HepG2 (cell line): ENCODE measurements around the gene COL18A1. TPM values are rescaled to one million over a fixed set of nuclear protein-coding genes. Genes with fewer than 3 reads are reported as not detected.
A peak's percentile ranks its signal among the peaks of the same experiment; 100 is the strongest.

Experiments used
- AGO1 ChIP-seq: fragments of 200-400 bp; formaldehyde crosslinking; IDR thresholded peaks from 2 replicates; pipeline ENCODE4 v1.6.1; 2017; ENCODE audit warnings: mild to moderate bottlenecking, low read depth, low read length, moderate library complexity; ENCODE audit not compliant: poor library complexity, severe bottlenecking
- CBX2 ChIP-seq, 2 experiments: fragments of 200-600 bp in 1 of 2; sonication (generic); formaldehyde crosslinking in 1 of 2; IDR thresholded peaks; 2 replicates each; pipeline versions ENCODE4 v1.7.0 to v1.8.1; 2018 to 2022; ENCODE audit warnings: low read depth in 2 of 2, low read length in 1 of 2, mild to moderate bottlenecking in 1 of 2, missing genetic modification reagents in 1 of 2
- CENPBD1 ChIP-seq: sonication (generic); formaldehyde crosslinking; IDR thresholded peaks from 2 replicates; pipeline ENCODE4 v1.8.0; 2022; ENCODE audit warnings: missing genetic modification reagents, low read depth, mild to moderate bottlenecking, borderline replicate concordance
- CREM ChIP-seq, 2 experiments: sonication (generic) in 1 of 2; formaldehyde crosslinking in 1 of 2; IDR thresholded peaks; 2 replicates each; pipeline versions ENCODE4 v1.4.0 to v1.6.1; 2016 to 2020; ENCODE audit warnings: antibody characterized with exemption in 1 of 2, mild to moderate bottlenecking in 1 of 2, missing genetic modification reagents in 1 of 2
- FLYWCH1 ChIP-seq: sonication (generic); formaldehyde crosslinking; IDR thresholded peaks from 2 replicates; pipeline ENCODE4 v1.8.1; 2023; ENCODE audit warnings: mild to moderate bottlenecking, missing genetic modification reagents
- HMG20B ChIP-seq: conservative IDR thresholded peaks from 2 replicates; pipeline ENCODE4 v1.6.1; 2016; ENCODE audit warnings: missing genetic modification reagents, missing compliant biosample characterization
- JUND ChIP-seq: sonication (generic); formaldehyde crosslinking; IDR thresholded peaks from 2 replicates; pipeline ENCODE4 v1.8.0; 2022; ENCODE audit warnings: mild to moderate bottlenecking, missing genetic modification reagents
- LBX2 ChIP-seq: sonication (generic); formaldehyde crosslinking; IDR thresholded peaks from 2 replicates; pipeline ENCODE4 v1.5.0; 2020; ENCODE audit warnings: missing genetic modification reagents, mild to moderate bottlenecking, borderline replicate concordance
- MAZ ChIP-seq, 2 experiments: sonication (generic) in 1 of 2; formaldehyde crosslinking in 1 of 2; IDR thresholded peaks; 2 replicates each; pipeline versions ENCODE4 v1.5.0 to v1.6.1; 2012 to 2020; ENCODE audit warnings: low read depth in 2 of 2, mild to moderate bottlenecking in 2 of 2, borderline replicate concordance in 1 of 2, improper control_type of control experiment in 1 of 2, low read length in 1 of 2, missing genetic modification reagents in 1 of 2, moderate library complexity in 1 of 2
- NCOR1 ChIP-seq: fragments of 200-600 bp; sonication (generic); IDR thresholded peaks from 2 replicates; pipeline ENCODE4 v1.7.0; 2017; ENCODE audit warnings: antibody characterized with exemption, low read length, borderline replicate concordance
- RBFOX2 ChIP-seq: fragments of 200-400 bp; formaldehyde crosslinking; IDR thresholded peaks from 2 replicates; pipeline ENCODE4 v1.6.1; 2017; ENCODE audit warnings: low read depth, mild to moderate bottlenecking, low read length
- SALL1 ChIP-seq: sonication (generic); formaldehyde crosslinking; IDR thresholded peaks from 2 replicates; pipeline ENCODE4 v1.8.0; 2022; ENCODE audit warnings: mild to moderate bottlenecking, missing genetic modification reagents
- SALL2 ChIP-seq: sonication (generic); formaldehyde crosslinking; IDR thresholded peaks from 2 replicates; pipeline ENCODE4 v1.8.1; 2023; ENCODE audit warnings: mild to moderate bottlenecking, missing genetic modification reagents, inconsistent platforms
- SAP130 ChIP-seq: IDR thresholded peaks from 2 replicates; pipeline ENCODE4 v1.6.1; 2016; ENCODE audit warnings: low read depth
- SP4 ChIP-seq: sonication (generic); formaldehyde crosslinking; IDR thresholded peaks from 2 replicates; pipeline ENCODE4 v1.8.1; 2023; ENCODE audit warnings: mild to moderate bottlenecking, missing genetic modification reagents
- THRA ChIP-seq: sonication (generic); formaldehyde crosslinking; IDR thresholded peaks from 2 replicates; pipeline ENCODE4 v1.4.0; 2020; ENCODE audit warnings: missing genetic modification reagents, borderline replicate concordance
- ZFP90 ChIP-seq: sonication (generic); formaldehyde crosslinking; IDR thresholded peaks from 2 replicates; pipeline ENCODE4 v1.8.0; 2022; ENCODE audit warnings: missing genetic modification reagents, mild to moderate bottlenecking, inconsistent platforms, borderline replicate concordance
- ZFYVE20 ChIP-seq: sonication (generic); formaldehyde crosslinking; IDR thresholded peaks from 2 replicates; pipeline ENCODE4 v1.8.0; 2023; ENCODE audit warnings: low read depth, mild to moderate bottlenecking, moderate library complexity, missing genetic modification reagents, borderline replicate concordance
- ZNF18 ChIP-seq: sonication (generic); formaldehyde crosslinking; IDR thresholded peaks from 2 replicates; pipeline ENCODE4 v1.8.0; 2022; ENCODE audit warnings: mild to moderate bottlenecking, missing genetic modification reagents; ENCODE audit not compliant: insufficient replicate concordance
- ZNF256 ChIP-seq: sonication (generic); formaldehyde crosslinking; conservative IDR thresholded peaks from 2 replicates; pipeline ENCODE4 v1.4.0; 2020; ENCODE audit warnings: missing genetic modification reagents
- ZNF282 ChIP-seq: fragments of 450-650 bp; IDR thresholded peaks from 2 replicates; pipeline ENCODE4 v1.6.1; 2018; ENCODE audit not compliant: partially characterized antibody
- ZNF441 ChIP-seq: sonication (generic); formaldehyde crosslinking; IDR thresholded peaks from 2 replicates; pipeline ENCODE4 v1.7.0; 2021; ENCODE audit warnings: missing genetic modification reagents, borderline replicate concordance
- ZNF577 ChIP-seq: sonication (generic); formaldehyde crosslinking; IDR thresholded peaks from 2 replicates; pipeline ENCODE4 v1.4.0; 2020; ENCODE audit warnings: mild to moderate bottlenecking, low read depth, missing genetic modification reagents, borderline replicate concordance
- polyA plus RNA-seq, 8 experiments: library from polyadenylated mRNA; depleted of rRNA in 3 of 8; stranded (reverse) in 7 of 8; unstranded in 1 of 8; fragments of >200 nt; fragmentation: Illumina TruSeq in 4 of 8; extraction: Trizol in 4 of 8; gene quantifications; 2 replicates each; pipeline versions ENCODE4 v1.2.1 to v1.2.3, GENCODE V29; 2011 to 2016; ENCODE audit warnings: low read depth in 4 of 8, missing spikeins in 1 of 8, mixed read lengths in 1 of 8; ENCODE audit not compliant: insufficient read depth in 1 of 8
- total RNA-seq, 5 experiments: library from RNA; depleted of rRNA; stranded (reverse); fragments of >200 nt; fragmentation: Illumina TruSeq; extraction: Trizol; gene quantifications; 2 replicates each; pipeline ENCODE4 v1.2.3, GENCODE V29; 2016; ENCODE audit warnings: low read depth in 1 of 5

COL18A1 gene
- total and polyA plus RNA-seq, 2 of the 13 experiments (the other 11 are each of a cell fraction or from before 2014, with no cell fraction given), result 79.0 to 102 TPM

- peak; percentile 67; the same call in 1 of the 2 replicates for TF ChIP-seq NCOR1
- no peak for TF ChIP-seq AGO1
- no peak for TF ChIP-seq ZFYVE20 (CRISPR knock-in tag)
- peak; percentile 90 for TF ChIP-seq SAP130 (CRISPR knock-in tag)
- peak; percentile 78; the same call in 1 of the 2 replicates for TF ChIP-seq SALL2 (CRISPR knock-in tag)
- no peak for TF ChIP-seq FLYWCH1 (CRISPR knock-in tag)
- TF ChIP-seq RBFOX2, result no peak; the same call in 1 of the 2 replicates
- TF ChIP-seq SALL1 (CRISPR knock-in tag), result peak; percentile 88
- no peak for TF ChIP-seq CENPBD1 (CRISPR knock-in tag)
- no peak for TF ChIP-seq MAZ (IDR thresholded peaks at IDR 0.05; ENCODE audit: borderline replicate concordance, low read depth, low read length)
- TF ChIP-seq MAZ (CRISPR knock-in tag; IDR thresholded peaks at IDR 0.05; ENCODE audit: low read depth), result peak; percentile 89
- no peak for TF ChIP-seq LBX2
- TF ChIP-seq CREM (IDR thresholded peaks at IDR 0.05), result peak; percentile 62; the same call in 1 of the 2 replicates
- TF ChIP-seq CREM (CRISPR knock-in tag; IDR thresholded peaks at IDR 0.05), result no peak
- 0 out of 2 replicates have a peak, but pooled peaks have one; percentile 21 for TF ChIP-seq JUND (CRISPR knock-in tag)
- peak; percentile 18 for TF ChIP-seq ZNF18 (CRISPR knock-in tag)
- TF ChIP-seq CBX2 (IDR thresholded peaks at IDR 0.05; ENCODE audit: low read depth, low read length), result no peak
- TF ChIP-seq CBX2 (CRISPR knock-in tag; IDR thresholded peaks at IDR 0.05; ENCODE audit: low read depth), result no peak
- no peak for TF ChIP-seq ZNF577
- no peak for TF ChIP-seq ZNF256 (CRISPR knock-in tag)
- peak; percentile 85; the same call in 1 of the 2 replicates for TF ChIP-seq ZFP90 (CRISPR knock-in tag)
- TF ChIP-seq THRA (CRISPR knock-in tag), result peak; percentile 96
- TF ChIP-seq HMG20B, result peak; percentile 88; the same call in 1 of the 2 replicates
- TF ChIP-seq ZNF282, result no peak
- TF ChIP-seq SP4 (CRISPR knock-in tag), result peak; percentile 44
- TF ChIP-seq ZNF441 (CRISPR knock-in tag), result no peak; the same call in 1 of the 2 replicates
These were observed 25.8 kb downstream of the COL18A1 start (continued) for GRCh38 chr21:45430521-45431501.
